Caco-2 (cell line): Measurements from ENCODE around the gene C6orf89. TPM values are rescaled to one million over a fixed set of nuclear protein-coding genes. Genes with fewer than 3 reads are reported as not detected.

Experiments used
- BruUV-seq: library from RNA; stranded (reverse); fragments of 400-500 nt; replicated peaks from 2 replicates; lab custom pipeline; 2021; lab: Mats Ljungman, UMichigan
- CTCF ChIA-PET: fragments of 300-600 bp; sonication (Branson Sonifier 250); formaldehyde crosslinking; loops from one replicate; lab custom pipeline; 2022; ENCODE audit warnings: antibody characterized with exemption; lab: Charles Lee
- POLR2A ChIA-PET: fragments of 300-600 bp; sonication (Branson Sonifier 250); formaldehyde crosslinking; loops from one replicate; lab custom pipeline; 2022; ENCODE audit warnings: antibody characterized with exemption; lab: Charles Lee
- DNase-seq, 2 experiments: peaks; one replicate each; pipeline versions ENCODE4 v3.0.0 to v3.0.0-alpha.2; 2020 to 2022
- H3K27me3 ChIP-seq: replicated peaks from 2 replicates; pipeline ENCODE4 v1.6.0; 2011; ENCODE audit warnings: low read length; ENCODE audit not compliant: control insufficient read depth, insufficient read depth
- H3K36me3 ChIP-seq: 2 replicates; pipeline ENCODE4 v1.5.1; 2011; ENCODE audit warnings: low read length; ENCODE audit not compliant: control insufficient read depth, insufficient read depth
- H3K4me1 ChIP-seq: fragments of 250-450 bp; sonication (Bioruptor Pico); 2 replicates; pipeline ENCODE4 v1.5.1; 2020; ENCODE audit warnings: mild to moderate bottlenecking
- H3K4me3 ChIP-seq: 2 replicates; pipeline ENCODE4 v1.5.1; 2011; ENCODE audit warnings: low read depth, mild to moderate bottlenecking, control low read depth, low read length
- H3K9me3 ChIP-seq: fragments of 250-450 bp; sonication (Bioruptor Pico); 2 replicates; pipeline ENCODE4 v1.5.1; 2020; ENCODE audit warnings: mild to moderate bottlenecking, moderate library complexity
- H3K27ac Mint-ChIP-seq: one replicate; pipeline ENCODE4 v1.8.0; 2022; ENCODE audit warnings: mixed read lengths; ENCODE audit not compliant: unreplicated experiment
- H3K27me3 Mint-ChIP-seq: one replicate; pipeline ENCODE4 v1.8.0; 2022; ENCODE audit warnings: mixed read lengths; ENCODE audit not compliant: insufficient read depth, unreplicated experiment
- H3K36me3 Mint-ChIP-seq: one replicate; pipeline ENCODE4 v1.8.0; 2022; ENCODE audit warnings: mild to moderate bottlenecking, mixed read lengths; ENCODE audit not compliant: insufficient read depth, unreplicated experiment
- H3K4me1 Mint-ChIP-seq: one replicate; pipeline ENCODE4 v1.8.0; 2022; ENCODE audit warnings: low read depth, mixed read lengths; ENCODE audit not compliant: unreplicated experiment
- H3K4me3 Mint-ChIP-seq: one replicate; pipeline ENCODE4 v1.8.0; 2022; ENCODE audit warnings: mild to moderate bottlenecking, moderate library complexity, mixed read lengths; ENCODE audit not compliant: unreplicated experiment
- H3K9me3 Mint-ChIP-seq: one replicate; pipeline ENCODE4 v1.8.0; 2022; ENCODE audit warnings: mixed read lengths; ENCODE audit not compliant: unreplicated experiment
- intact Hi-C: fragments of 100-400 bp; cut with micrococcal nuclease; formaldehyde crosslinking; loops from one replicate; pipeline ENCODE4 v1.10.0; 2022; ENCODE audit not compliant: unreplicated experiment
- total RNA-seq: library from RNA; stranded (reverse); gene quantifications from 2 replicates; pipeline ENCODE4 v1.2.3, GENCODE V29; 2022
- TF ChIP-seq, protein P1 (sequence below), 2 experiments: fragments of 200-600 bp in 1 of 2; IDR thresholded peaks; 1 replicate in 1 of 2; 2 replicates in 1 of 2; pipeline versions ENCODE4 v1.5.1 to v1.8.0; 2011 to 2022; ENCODE audit warnings: antibody characterized with exemption in 1 of 2, control low read depth in 1 of 2, inconsistent platforms in 1 of 2, low read depth in 1 of 2, low read length in 1 of 2, mild to moderate bottlenecking in 1 of 2, moderate library complexity in 1 of 2; ENCODE audit not compliant: insufficient read depth in 1 of 2, severe bottlenecking in 1 of 2, unreplicated experiment in 1 of 2

C6orf89 gene
- total RNA-seq, 1 experiment from 2014 or later: 24.4 TPM

GRCh38 chr6:36913082-36913481, 27.3 kb downstream of the C6orf89 start:
- no peaks in the 10 kb centered on the region for H3K36me3 Mint-ChIP-seq
- H3K27me3 Mint-ChIP-seq: no peaks in the 10 kb centered on the region
- ChIA-PET POLR2A (interaction anchor here (1.9 kb wide), 1 partner anchor 73 kb away, joined by 13 read pairs; the partner anchor contains the start of gene MTCH1), CTCF (interaction anchor here (1.5 kb wide), 1 partner anchor 21 kb away, joined by 5 read pairs; no protein-coding TSS in a partner anchor)
- intact Hi-C loops: loop anchor here (10.0 kb wide), 1 partner anchor 292 kb away; no protein-coding TSS in a partner anchor
- no peak overlapping the region for H3K4me3 ChIP-seq
- H3K27ac Mint-ChIP-seq: no peak overlapping the region
- H3K4me1 Mint-ChIP-seq: peaks cover 7% of the 10 kb centered on the region
- H3K4me3 Mint-ChIP-seq: no peak overlapping the region
- H3K4me1 ChIP-seq: peaks cover 16% of the 10 kb centered on the region
- no peaks in the 10 kb centered on the region; the same call in 1 of the 2 replicates for H3K36me3 ChIP-seq
- no peaks in the 10 kb centered on the region for H3K9me3 Mint-ChIP-seq
- DNase-seq: no peak
- no peaks in the 10 kb centered on the region for H3K27me3 ChIP-seq
- no peaks in the 10 kb centered on the region for H3K9me3 ChIP-seq
- no TSS peak for BruUV-seq
- TF ChIP-seq, protein P1, sequence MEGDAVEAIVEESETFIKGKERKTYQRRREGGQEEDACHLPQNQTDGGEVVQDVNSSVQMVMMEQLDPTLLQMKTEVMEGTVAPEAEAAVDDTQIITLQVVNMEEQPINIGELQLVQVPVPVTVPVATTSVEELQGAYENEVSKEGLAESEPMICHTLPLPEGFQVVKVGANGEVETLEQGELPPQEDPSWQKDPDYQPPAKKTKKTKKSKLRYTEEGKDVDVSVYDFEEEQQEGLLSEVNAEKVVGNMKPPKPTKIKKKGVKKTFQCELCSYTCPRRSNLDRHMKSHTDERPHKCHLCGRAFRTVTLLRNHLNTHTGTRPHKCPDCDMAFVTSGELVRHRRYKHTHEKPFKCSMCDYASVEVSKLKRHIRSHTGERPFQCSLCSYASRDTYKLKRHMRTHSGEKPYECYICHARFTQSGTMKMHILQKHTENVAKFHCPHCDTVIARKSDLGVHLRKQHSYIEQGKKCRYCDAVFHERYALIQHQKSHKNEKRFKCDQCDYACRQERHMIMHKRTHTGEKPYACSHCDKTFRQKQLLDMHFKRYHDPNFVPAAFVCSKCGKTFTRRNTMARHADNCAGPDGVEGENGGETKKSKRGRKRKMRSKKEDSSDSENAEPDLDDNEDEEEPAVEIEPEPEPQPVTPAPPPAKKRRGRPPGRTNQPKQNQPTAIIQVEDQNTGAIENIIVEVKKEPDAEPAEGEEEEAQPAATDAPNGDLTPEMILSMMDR (IDR thresholded peaks at IDR 0.05; ENCODE audit: insufficient read depth in 1 of 2, low read depth in 1 of 2, low read length in 1 of 2, severe bottlenecking in 1 of 2, unreplicated experiment in 1 of 2): no peak

- no peaks in the 10 kb centered on the region for H3K27me3 Mint-ChIP-seq
- TF ChIP-seq, protein P1 (IDR thresholded peaks at IDR 0.05; ENCODE audit: insufficient read depth in 1 of 2, low read depth in 1 of 2, low read length in 1 of 2, severe bottlenecking in 1 of 2, unreplicated experiment in 1 of 2): peak; percentile 39 to 54
- H3K27me3 ChIP-seq: no peaks in the 10 kb centered on the region
- no peaks in the 10 kb centered on the region for H3K9me3 ChIP-seq
- no TSS peak for BruUV-seq
- peaks cover 16% of the 10 kb centered on the region for H3K4me1 ChIP-seq
- H3K36me3 ChIP-seq: no peaks in the 10 kb centered on the region
- DNase-seq: peak; percentile 63 to 75
- no peak overlapping the region for H3K4me3 Mint-ChIP-seq
- intact Hi-C loops: loop anchor here (1.0 to 10.0 kb wide), 3 partner anchors 29 to 290 kb away; partner anchors contain the start of gene C6orf89
- H3K4me3 ChIP-seq: no peak overlapping the region
- peaks cover 7% of the 10 kb centered on the region for H3K4me1 Mint-ChIP-seq
- no peaks in the 10 kb centered on the region for H3K36me3 Mint-ChIP-seq
- POLR2A ChIA-PET: interaction anchor here (0.6 to 1.9 kb wide), 6 partner anchors 10 to 612 kb away, joined by 3 to 13 read pairs (median 5); partner anchors contain the start of gene MTCH1
- CTCF ChIA-PET: interaction anchor here (0.6 to 1.5 kb wide), 14 partner anchors 22 to 735 kb away, joined by 3 to 21 read pairs (median 4); partner anchors contain the start of gene C6orf89
- no peaks in the 10 kb centered on the region for H3K9me3 Mint-ChIP-seq
- H3K27ac Mint-ChIP-seq: peak overlapping the region; percentile 34
These were observed 28.6 kb downstream of the C6orf89 start for GRCh38 chr6:36914227-36914794.

GRCh38 chr6:36915599-36915998, 29.8 kb downstream of the C6orf89 start:
- Mint-ChIP-seq H3K4me1 (peaks cover 7% of the 10 kb centered on the region), H3K27ac (no peak overlapping the region), H3K9me3 (no peaks in the 10 kb centered on the region), H3K36me3 (no peaks in the 10 kb centered on the region), H3K4me3 (no peak overlapping the region), H3K27me3 (no peaks in the 10 kb centered on the region)
- H3K9me3 ChIP-seq: no peaks in the 10 kb centered on the region
- no peak for DNase-seq
- ChIA-PET CTCF (no interaction called here), POLR2A (no interaction called here)
- no peaks in the 10 kb centered on the region for H3K36me3 ChIP-seq
- peaks cover 16% of the 10 kb centered on the region for H3K4me1 ChIP-seq
- BruUV-seq: no TSS peak
- TF ChIP-seq, protein P1 (IDR thresholded peaks at IDR 0.05; ENCODE audit: insufficient read depth in 1 of 2, low read depth in 1 of 2, low read length in 1 of 2, severe bottlenecking in 1 of 2, unreplicated experiment in 1 of 2): no peak
- no peak overlapping the region for H3K4me3 ChIP-seq
- H3K27me3 ChIP-seq: no peaks in the 10 kb centered on the region
- intact Hi-C loops: loop anchor here (10.0 kb wide), 1 partner anchor 289 kb away; no protein-coding TSS in a partner anchor
